AG04449 (cell line): Measurements from ENCODE around the gene P2RX6.

Experiments
- CTCF ChIA-PET: fragments of 350-600 bp; formaldehyde crosslinking; extraction: SDS; loops from one replicate; lab custom pipeline; 2021; ENCODE audit warnings: antibody characterized with exemption; lab: Yijun Ruan, JAX
- POLR2A ChIA-PET: fragments of 400-600, 350-600 bp; formaldehyde crosslinking; extraction: SDS; loops from one replicate; lab custom pipeline; 2020; ENCODE audit warnings: antibody characterized with exemption, inconsistent platforms; lab: Yijun Ruan, JAX
- DNase-seq: peaks from one replicate; pipeline ENCODE4 v3.0.0-alpha.2; 2010; ENCODE audit warnings: low read depth, low spot score
- H3K4me3 ChIP-seq: 2 replicates; pipeline ENCODE4 v1.5.1; 2011; ENCODE audit warnings: low read depth, mild to moderate bottlenecking, control low read depth, low read length
- TF ChIP-seq, protein P1 (sequence below): IDR thresholded peaks from one replicate; pipeline ENCODE4 v1.5.1; 2011; ENCODE audit warnings: mild to moderate bottlenecking, moderate library complexity, low read length, control low read depth, inconsistent platforms; ENCODE audit not compliant: insufficient read depth; ENCODE audit errors: missing control alignments

Gene P2RX6

DNA sequence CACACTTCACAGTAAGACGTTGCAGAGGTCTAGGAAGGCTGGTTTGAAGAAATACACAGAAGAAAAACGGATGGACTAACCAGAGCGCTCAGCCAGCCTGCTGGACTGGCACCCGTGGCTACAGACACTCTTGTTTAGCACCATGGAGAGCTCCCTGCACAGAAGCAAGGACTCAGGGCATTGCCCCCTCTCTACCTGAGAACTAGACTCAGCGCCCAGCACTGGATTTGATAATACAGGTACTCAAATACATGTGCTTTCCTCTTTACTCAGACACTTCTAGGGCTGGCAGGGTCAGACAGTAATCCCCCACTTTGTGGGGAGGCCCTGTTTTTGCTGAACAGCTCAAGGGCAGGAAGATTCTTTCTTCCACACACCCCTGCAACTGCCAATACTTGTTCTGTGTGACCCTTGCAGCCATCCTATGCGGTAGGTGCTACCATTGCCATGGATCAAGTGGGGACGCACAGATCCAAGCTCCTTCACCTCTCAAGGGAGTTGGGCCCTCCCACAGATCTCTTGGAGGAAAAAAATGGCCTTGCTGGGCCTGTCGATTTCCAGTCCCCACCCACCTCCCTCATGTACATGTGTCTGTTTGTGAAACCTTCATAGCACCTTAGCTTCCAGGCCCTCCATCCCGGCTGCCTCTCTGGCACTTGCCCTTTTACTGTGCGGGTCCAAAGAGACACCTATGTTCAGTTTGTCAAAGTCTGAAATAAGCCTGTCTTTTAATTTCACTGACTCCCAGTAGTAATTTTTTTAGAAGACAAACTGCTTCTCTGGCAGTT, 5.1 kb upstream of the P2RX6 start:
- POLR2A ChIA-PET, result no interaction called here
- DNase-seq, result no peak
- TF ChIP-seq, protein P1, sequence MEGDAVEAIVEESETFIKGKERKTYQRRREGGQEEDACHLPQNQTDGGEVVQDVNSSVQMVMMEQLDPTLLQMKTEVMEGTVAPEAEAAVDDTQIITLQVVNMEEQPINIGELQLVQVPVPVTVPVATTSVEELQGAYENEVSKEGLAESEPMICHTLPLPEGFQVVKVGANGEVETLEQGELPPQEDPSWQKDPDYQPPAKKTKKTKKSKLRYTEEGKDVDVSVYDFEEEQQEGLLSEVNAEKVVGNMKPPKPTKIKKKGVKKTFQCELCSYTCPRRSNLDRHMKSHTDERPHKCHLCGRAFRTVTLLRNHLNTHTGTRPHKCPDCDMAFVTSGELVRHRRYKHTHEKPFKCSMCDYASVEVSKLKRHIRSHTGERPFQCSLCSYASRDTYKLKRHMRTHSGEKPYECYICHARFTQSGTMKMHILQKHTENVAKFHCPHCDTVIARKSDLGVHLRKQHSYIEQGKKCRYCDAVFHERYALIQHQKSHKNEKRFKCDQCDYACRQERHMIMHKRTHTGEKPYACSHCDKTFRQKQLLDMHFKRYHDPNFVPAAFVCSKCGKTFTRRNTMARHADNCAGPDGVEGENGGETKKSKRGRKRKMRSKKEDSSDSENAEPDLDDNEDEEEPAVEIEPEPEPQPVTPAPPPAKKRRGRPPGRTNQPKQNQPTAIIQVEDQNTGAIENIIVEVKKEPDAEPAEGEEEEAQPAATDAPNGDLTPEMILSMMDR, result no peak
- CTCF ChIA-PET, result interaction anchor here (0.6 to 1.5 kb wide), 4 partner anchors 27 to 637 kb away, joined by 3 read pairs; partner anchors contain the start of genes LRRC74B and LZTR1
- no peak overlapping the region for H3K4me3 ChIP-seq

DNA sequence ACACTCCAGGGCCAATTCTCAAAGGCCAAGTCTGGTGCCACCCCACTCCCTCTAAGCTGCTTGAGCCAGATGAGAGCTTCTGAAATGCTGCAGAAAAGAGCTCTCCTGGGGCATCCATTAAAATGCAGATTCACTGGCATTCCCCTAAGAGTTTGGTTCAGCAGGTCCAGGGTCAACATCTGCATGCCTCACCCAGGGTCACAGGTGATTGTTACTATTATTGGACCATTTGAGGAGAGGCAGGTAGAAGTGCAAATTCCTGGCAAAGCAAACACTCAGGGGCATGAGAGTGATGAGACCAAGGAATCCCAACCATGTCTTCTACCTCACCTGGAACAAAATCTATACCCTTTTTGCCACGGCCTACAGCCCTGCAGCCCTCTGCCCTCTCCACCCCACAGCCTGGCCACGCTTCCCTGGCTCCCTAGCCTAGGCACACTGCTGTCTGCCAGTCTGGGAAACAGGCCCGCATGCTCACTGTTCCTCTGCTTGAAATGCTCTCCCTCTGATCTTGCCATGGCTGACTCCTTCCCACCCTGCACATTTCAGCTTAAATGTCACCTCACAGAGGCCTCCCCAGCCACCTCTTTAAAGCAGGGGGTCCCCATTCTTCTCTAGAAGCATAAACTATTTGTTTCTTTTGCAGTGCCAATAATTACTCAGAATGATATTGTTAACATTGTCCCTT, 4.4 kb upstream of the P2RX6 start:
- ChIA-PET CTCF (interaction anchor here (0.9 kb wide), 1 partner anchor 92 kb away, joined by 3 read pairs; no protein-coding TSS in a partner anchor), POLR2A (no interaction called here)
- DNase-seq, result no peak

DNA sequence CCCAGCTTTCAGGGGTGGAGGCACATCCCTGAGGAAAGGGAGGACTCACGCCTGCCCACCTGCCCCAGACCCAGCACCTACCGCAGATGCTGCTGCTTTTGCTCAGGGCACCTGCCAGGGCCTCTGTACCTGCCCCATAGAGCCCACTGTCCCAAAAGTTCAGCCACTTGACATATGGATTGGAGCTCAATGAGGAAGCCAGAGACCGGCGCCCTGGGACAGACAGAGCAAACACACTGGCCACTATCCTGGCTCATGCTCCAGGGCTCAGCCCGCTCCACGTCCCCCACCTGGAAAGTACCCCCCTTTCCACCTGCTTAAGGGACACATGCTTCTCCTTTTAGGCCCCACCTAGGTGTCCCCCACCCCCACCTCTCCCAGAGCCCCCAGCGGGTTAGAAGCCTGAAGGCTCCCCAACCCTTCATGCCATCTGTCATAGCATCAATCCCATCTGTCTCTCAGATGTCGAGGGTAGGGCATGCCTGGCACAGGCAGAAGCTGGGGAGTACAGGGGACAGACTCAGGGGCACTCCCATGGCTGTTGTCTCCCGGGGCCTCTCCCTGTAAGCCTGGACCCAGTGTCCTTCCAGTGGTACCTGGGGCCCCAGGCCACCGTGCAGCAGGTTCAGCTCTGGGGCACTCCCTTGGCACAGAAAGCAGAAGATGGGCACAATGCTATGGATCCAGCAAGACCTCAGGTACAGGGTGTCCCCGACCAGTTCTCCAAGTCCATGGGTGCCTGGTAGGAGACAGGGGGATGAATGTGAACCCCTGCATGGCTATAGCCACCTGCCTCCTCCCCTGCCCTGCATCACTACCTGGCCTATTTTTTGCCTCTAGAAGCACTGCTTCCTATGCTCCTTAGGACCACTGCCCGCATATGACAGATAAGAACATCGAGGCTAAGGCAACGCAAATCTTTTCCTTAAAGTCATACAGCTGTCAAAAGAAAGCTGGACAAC, 2.2 kb upstream of the P2RX6 start:
- no peak overlapping the region for H3K4me3 ChIP-seq
- ChIA-PET CTCF (interaction anchor here (1.3 to 1.4 kb wide), 2 partner anchors 8 to 10 kb away, joined by 3 to 5 read pairs; no protein-coding TSS in a partner anchor), POLR2A (interaction anchor here (0.6 to 1.3 kb wide), 2 partner anchors 10 to 274 kb away, joined by 3 to 7 read pairs; partner anchors contain the start of gene THAP7)
- DNase-seq, result no peak
- TF ChIP-seq, protein P1, result no peak

More for the DNA sequence above, 4.4 kb upstream of the P2RX6 start:
- TF ChIP-seq, protein P1, result no peak
- no peak overlapping the region for H3K4me3 ChIP-seq

DNA sequence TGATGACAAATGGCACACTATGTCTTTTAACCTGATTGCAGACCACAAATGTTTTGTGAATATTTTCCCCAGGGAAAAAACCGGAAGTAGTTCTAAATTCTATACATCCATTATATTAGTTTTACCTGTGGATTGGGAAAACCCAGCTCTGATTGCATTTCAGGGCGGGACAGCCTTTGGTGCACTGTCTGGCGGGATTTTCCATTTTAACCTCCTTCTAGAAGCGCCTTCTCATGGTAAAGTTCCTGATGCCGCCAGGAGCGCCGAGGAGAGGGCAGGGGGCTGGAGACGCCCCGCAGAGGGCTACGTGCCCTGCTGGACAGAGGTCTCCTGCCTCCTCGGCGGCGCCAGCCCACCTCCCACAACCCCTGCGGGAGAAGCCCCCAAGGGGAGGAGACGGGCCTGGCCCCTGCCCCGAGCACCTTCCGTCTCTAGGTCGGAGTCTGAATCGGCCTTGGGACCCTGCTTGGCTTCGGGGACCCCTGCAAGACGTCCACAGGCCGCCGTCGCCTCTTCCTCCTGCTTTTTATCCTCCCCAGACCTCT, 1.2 kb upstream of the P2RX6 start:
- TF ChIP-seq, protein P1, result no peak
- ChIA-PET CTCF (interaction anchor here (1.8 kb wide), 1 partner anchor 31 kb away, joined by 5 read pairs; the partner anchor contains the start of gene LZTR1), POLR2A (interaction anchor here (1.3 kb wide), 1 partner anchor 11 kb away, joined by 7 read pairs; the partner anchor contains the start of gene THAP7)
- no peak for DNase-seq
- peak overlapping the region; percentile 69 for H3K4me3 ChIP-seq

DNA sequence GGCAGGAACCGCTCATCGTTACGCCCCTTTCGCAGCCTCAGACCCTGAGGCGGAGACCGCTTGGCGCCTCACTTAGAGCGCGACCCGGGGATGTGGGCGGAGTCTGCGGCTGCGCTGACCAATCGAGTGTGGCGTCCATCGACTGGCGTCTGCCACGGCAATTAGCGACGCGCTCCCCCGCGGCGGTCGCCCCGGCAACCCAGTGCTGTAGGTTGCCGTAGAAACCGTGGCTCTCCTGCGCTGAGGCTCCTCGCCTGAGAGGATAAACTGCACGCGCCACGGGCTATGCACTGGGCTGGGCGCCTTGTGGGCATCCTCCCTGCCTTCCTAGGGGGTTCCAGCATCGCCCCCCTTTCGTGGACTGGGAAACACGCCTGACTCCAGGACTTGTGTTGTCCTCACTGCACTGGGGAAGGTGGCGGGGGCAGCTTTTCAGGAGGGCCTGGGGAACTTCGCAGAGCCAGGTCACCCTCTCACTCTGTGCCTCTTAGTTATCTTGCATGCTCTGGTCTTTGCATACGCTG, 701 bp upstream of the P2RX6 start:
- ChIA-PET CTCF (interaction anchor here (0.9 to 3.4 kb wide), 4 partner anchors 12 to 88 kb away, joined by 4 to 9 read pairs (median 7); partner anchors contain the start of genes LZTR1 and THAP7), POLR2A (interaction anchor here (0.9 to 1.4 kb wide), 2 partner anchors 31 to 32 kb away, joined by 3 to 4 read pairs; partner anchors contain the start of gene LZTR1)

More for the DNA sequence above, 701 bp upstream of the P2RX6 start:
- peak; percentile 34 for DNase-seq
- TF ChIP-seq, protein P1, result no peak
- H3K4me3 ChIP-seq, result peak overlapping the region; percentile 69
